Measurements from ENCODE around the gene IBA57.

IBA57 gene

DNA sequence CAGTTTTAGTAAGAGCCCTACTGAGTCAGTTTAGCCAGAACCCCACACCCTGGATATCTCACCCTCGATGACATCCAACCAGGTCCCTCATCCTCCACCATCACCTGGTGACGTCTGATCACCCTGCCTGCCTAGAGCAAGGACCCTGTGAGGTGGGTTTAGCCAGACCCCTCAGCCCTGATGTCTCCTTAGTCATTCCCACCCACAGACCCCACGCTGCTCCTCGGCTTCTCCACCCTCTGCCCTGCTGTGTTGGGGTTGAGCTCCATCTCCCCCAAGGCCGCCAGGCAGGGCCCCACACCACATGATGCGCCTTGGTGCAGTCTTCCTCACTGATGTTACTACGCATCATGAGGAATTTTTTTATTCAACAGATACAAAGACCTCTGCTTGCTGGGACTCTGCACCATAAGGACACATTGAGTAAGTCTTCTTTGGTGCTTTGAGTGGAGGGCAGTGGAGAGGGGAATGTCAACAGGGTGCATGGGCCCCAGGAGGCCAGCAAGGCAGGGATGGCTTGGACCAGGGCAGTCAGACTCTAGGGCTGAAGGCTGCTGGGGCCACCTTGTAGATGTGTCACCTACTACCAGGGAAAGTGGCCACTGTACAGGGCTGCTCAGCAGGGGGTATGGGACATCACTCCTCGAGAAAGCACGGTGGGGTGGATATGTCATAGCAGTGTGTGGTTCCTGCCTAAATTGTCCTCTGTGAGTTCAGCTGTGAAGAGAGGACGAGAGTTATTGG, 1.7 kb upstream of the IBA57 start:
- no peak overlapping the region for H2BK5ac ChIP-seq (ENCODE audit: low read depth, low read length, poor library complexity, severe bottlenecking)
- H3K4me1 ChIP-seq (ENCODE audit: control insufficient read depth, insufficient read depth, low read depth, low read length) = peaks cover 22% of the 10 kb centered on the region
- no peak overlapping the region for H2BK12ac ChIP-seq (ENCODE audit: low read length in 2 of 2)
- no peak overlapping the region for H2AFZ ChIP-seq (ENCODE audit: low read depth, low read length)
- H3K4ac ChIP-seq (ENCODE audit: low read depth in 1 of 2, low read length in 2 of 2) = no peak overlapping the region
- 96% methylated on average over 9 of the region's 10 CpGs for WGBS
- H3K4me2 ChIP-seq (ENCODE audit: low read length, poor library complexity, severe bottlenecking) = no peak overlapping the region
- peaks cover 27% of the 10 kb centered on the region for H3K79me1 ChIP-seq (replicated peaks; ENCODE audit: low read length, poor library complexity, severe bottlenecking)
- peaks cover 0 to 3% of the 10 kb centered on the region in 2 experiments for H3K27me3 ChIP-seq (ENCODE audit: control insufficient read depth in 1 of 2, insufficient read depth in 1 of 2, low read length in 2 of 2)
- no peak overlapping the region for H3K23ac ChIP-seq (ENCODE audit: low read length in 2 of 2)
- H2BK120ac ChIP-seq (ENCODE audit: low read depth, low read length) = no peak overlapping the region
- H2BK15ac ChIP-seq (ENCODE audit: low read depth, poor library complexity, severe bottlenecking) = no peak overlapping the region
- H3K14ac ChIP-seq (ENCODE audit: low read length in 2 of 2) = no peak overlapping the region
- H3K4me3 ChIP-seq (ENCODE audit: insufficient read depth in 1 of 2, low read depth in 1 of 2, low read length in 2 of 2) = no peak overlapping the region
- peaks cover 0 to 6% of the 10 kb centered on the region in 2 experiments for H3K36me3 ChIP-seq (ENCODE audit: control insufficient read depth in 1 of 2, insufficient read depth in 2 of 2, low read depth in 1 of 2, low read length in 2 of 2)
- H4K8ac ChIP-seq (ENCODE audit: low read length) = no peak overlapping the region
- no peaks in the 10 kb centered on the region for H3K9me3 ChIP-seq (ENCODE audit: control insufficient read depth, low read length)
- no peak for DNase-seq
- H2AK5ac ChIP-seq (ENCODE audit: low read length, severe bottlenecking) = no peak overlapping the region
- no peak overlapping the region for H3K18ac ChIP-seq (ENCODE audit: low read depth in 1 of 2, low read length in 2 of 2)
- H3K27ac ChIP-seq (ENCODE audit: low read length, poor library complexity, severe bottlenecking) = no peak overlapping the region
- no peak overlapping the region for H3K9ac ChIP-seq (ENCODE audit: low read length)
- H4K91ac ChIP-seq (ENCODE audit: low read length) = peak overlapping the region; percentile 74

DNA sequence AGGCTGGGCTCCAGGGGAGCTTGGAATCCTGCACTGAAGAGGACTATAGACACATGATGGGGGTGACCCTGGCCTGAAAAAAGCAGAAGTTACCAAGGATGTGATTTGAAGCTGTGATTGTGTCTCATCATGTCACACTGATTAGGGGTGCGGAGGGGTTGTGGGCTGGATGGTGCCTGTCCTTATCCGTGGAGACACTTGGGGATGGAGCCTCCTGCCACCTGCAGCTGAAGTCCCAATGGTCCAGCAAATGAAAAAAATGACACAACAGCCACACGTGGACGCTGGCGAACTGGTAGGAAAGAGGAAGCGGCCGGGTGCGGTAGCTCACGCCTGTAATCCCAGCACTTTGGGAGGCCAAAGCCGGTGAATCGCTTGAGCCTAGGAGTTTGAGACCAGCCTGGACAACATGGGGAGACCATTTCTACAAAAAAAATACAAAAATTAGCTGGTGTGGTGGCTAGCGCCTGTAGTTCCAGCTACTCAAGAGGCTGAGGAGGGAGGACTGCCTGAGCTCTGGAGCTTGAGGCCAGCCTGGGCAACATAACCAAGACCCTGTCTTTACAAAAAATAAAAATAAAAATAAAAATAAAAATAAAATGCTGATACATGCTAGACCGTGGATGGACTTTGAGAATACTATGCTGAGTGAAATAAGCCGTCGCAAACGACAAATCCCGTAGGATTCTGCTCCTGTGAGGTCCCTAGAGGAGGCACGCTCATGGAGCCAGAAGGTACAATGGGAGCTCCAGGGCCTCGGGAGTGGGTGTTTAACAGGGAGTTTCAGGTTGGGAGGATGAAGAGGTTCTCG, 838 bp upstream of the IBA57 start:
- peak overlapping the region; percentile 26 for H2AK5ac ChIP-seq (ENCODE audit: low read length, severe bottlenecking)
- peak overlapping the region; percentile 6 for H4K91ac ChIP-seq (ENCODE audit: low read length)
- H3K9me3 ChIP-seq (ENCODE audit: control insufficient read depth, low read length) = no peaks in the 10 kb centered on the region
- H2AFZ ChIP-seq (ENCODE audit: low read depth, low read length) = peak overlapping the region; percentile 87
- no peaks in the 10 kb centered on the region for H3K27me3 ChIP-seq (ENCODE audit: control insufficient read depth in 1 of 2, insufficient read depth in 1 of 2, low read length in 2 of 2)
- H4K8ac ChIP-seq (ENCODE audit: low read length) = peak overlapping the region; percentile 98
- no peak overlapping the region for H3K23ac ChIP-seq (ENCODE audit: low read length in 2 of 2)
- peak overlapping the region; percentile 87 for H3K4me2 ChIP-seq (ENCODE audit: low read length, poor library complexity, severe bottlenecking)
- H3K14ac ChIP-seq (ENCODE audit: low read length in 2 of 2) = peak overlapping the region in 1 of 2 experiments; percentile 26
- H3K18ac ChIP-seq (ENCODE audit: low read depth in 1 of 2, low read length in 2 of 2) = peak overlapping the region in 1 of 2 experiments; percentile 28
- no peak overlapping the region for H2BK12ac ChIP-seq (ENCODE audit: low read length in 2 of 2)
- H3K4me1 ChIP-seq (ENCODE audit: control insufficient read depth, insufficient read depth, low read depth, low read length) = peaks cover 23% of the 10 kb centered on the region
- peak overlapping the region in 1 of 2 experiments; percentile 65 for H3K4ac ChIP-seq (ENCODE audit: low read depth in 1 of 2, low read length in 2 of 2)
- peak overlapping the region; percentile 51 to 83 for H3K4me3 ChIP-seq (ENCODE audit: insufficient read depth in 1 of 2, low read depth in 1 of 2, low read length in 2 of 2)
- H2BK120ac ChIP-seq (ENCODE audit: low read depth, low read length) = no peak overlapping the region
- peak overlapping the region; percentile 91 for H3K9ac ChIP-seq (ENCODE audit: low read length)
- H3K27ac ChIP-seq (ENCODE audit: low read length, poor library complexity, severe bottlenecking) = peak overlapping the region; percentile 66
- H3K36me3 ChIP-seq (ENCODE audit: control insufficient read depth in 1 of 2, insufficient read depth in 2 of 2, low read depth in 1 of 2, low read length in 2 of 2) = peaks cover 0 to 5% of the 10 kb centered on the region in 2 experiments
- DNase-seq = no peak
- H2BK5ac ChIP-seq (ENCODE audit: low read depth, low read length, poor library complexity, severe bottlenecking) = no peak overlapping the region
- H2BK15ac ChIP-seq (ENCODE audit: low read depth, poor library complexity, severe bottlenecking) = no peak overlapping the region
- peaks cover 28% of the 10 kb centered on the region for H3K79me1 ChIP-seq (replicated peaks; ENCODE audit: low read length, poor library complexity, severe bottlenecking)
- 69% methylated on average over 19 of the region's 20 CpGs for WGBS

DNA sequence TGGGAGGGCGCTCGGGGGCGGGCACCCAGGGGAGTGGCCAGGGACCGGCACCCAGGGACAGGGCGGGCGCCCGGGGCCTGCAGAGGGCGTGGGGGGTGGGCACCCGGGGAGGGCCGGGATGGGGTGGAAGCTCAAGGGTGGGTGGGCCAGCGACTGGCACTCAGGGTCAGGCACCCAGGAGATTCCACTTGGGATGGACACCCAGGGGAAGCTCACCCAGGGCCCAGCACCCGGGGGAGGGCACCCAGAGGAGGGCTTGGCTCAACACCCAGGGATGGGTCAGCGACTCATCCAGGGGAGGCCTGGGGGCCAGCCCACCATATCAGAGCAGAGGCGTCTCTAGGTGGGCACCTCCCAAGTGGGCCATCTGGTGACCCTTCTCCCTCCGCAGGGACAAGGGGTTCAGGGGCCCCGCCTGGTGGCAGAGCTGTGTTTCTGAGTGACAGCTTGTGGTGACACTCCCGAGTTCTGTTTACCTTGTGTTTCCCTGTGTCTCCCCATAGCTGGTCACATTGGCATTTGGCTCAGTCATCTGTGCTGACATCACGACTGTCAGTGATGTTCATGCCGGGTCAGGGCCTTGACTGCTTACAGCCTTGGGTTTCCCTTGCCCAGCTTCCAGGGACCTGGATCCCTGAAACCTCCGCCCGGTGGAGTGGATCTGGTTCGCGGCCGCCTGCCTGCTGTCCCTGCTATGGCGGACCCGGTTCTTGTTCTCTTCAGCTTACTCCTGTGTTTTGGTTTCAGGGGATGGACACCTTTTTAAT, 749 bp downstream of the IBA57 start:
- H3K4me2 ChIP-seq (ENCODE audit: low read length, poor library complexity, severe bottlenecking) = peak overlapping the region; percentile 93
- H3K4me1 ChIP-seq (ENCODE audit: control insufficient read depth, insufficient read depth, low read depth, low read length) = peaks cover 23% of the 10 kb centered on the region
- peak overlapping the region; percentile 38 to 68 for H3K14ac ChIP-seq (ENCODE audit: low read length in 2 of 2)
- H3K9ac ChIP-seq (ENCODE audit: low read length) = peak overlapping the region; percentile 99
- peak; percentile 94 for DNase-seq
- H3K27me3 ChIP-seq (ENCODE audit: control insufficient read depth in 1 of 2, insufficient read depth in 1 of 2, low read length in 2 of 2) = no peaks in the 10 kb centered on the region
- peak overlapping the region; percentile 95 for H2BK120ac ChIP-seq (ENCODE audit: low read depth, low read length)
- H3K36me3 ChIP-seq (ENCODE audit: control insufficient read depth in 1 of 2, insufficient read depth in 2 of 2, low read depth in 1 of 2, low read length in 2 of 2) = peaks cover 0 to 12% of the 10 kb centered on the region in 2 experiments
- WGBS = 25% methylated on average over 25 of the region's 26 CpGs
- peak overlapping the region; percentile 86 for H4K8ac ChIP-seq (ENCODE audit: low read length)
- H3K18ac ChIP-seq (ENCODE audit: low read depth in 1 of 2, low read length in 2 of 2) = peak overlapping the region; percentile 76 to 96
- peak overlapping the region; percentile 3 for H4K91ac ChIP-seq (ENCODE audit: low read length)
- H3K9me3 ChIP-seq (ENCODE audit: control insufficient read depth, low read length) = no peaks in the 10 kb centered on the region
- peak overlapping the region; percentile 84 to 86 for H3K4ac ChIP-seq (ENCODE audit: low read depth in 1 of 2, low read length in 2 of 2)
- peak overlapping the region; percentile 71 to 90 for H3K4me3 ChIP-seq (ENCODE audit: insufficient read depth in 1 of 2, low read depth in 1 of 2, low read length in 2 of 2)
- H3K79me1 ChIP-seq (replicated peaks; ENCODE audit: low read length, poor library complexity, severe bottlenecking) = peaks cover 36% of the 10 kb centered on the region
- peak overlapping the region; percentile 68 for H2AFZ ChIP-seq (ENCODE audit: low read depth, low read length)
- H2BK5ac ChIP-seq (ENCODE audit: low read depth, low read length, poor library complexity, severe bottlenecking) = peak overlapping the region; percentile 46
- H2BK12ac ChIP-seq (ENCODE audit: low read length in 2 of 2) = peak overlapping the region in 1 of 2 experiments; percentile 18
- no peak overlapping the region for H3K27ac ChIP-seq (ENCODE audit: low read length, poor library complexity, severe bottlenecking)
- H3K23ac ChIP-seq (ENCODE audit: low read length in 2 of 2) = no peak overlapping the region
- H2AK5ac ChIP-seq (ENCODE audit: low read length, severe bottlenecking) = peak overlapping the region; percentile 35
- peak overlapping the region; percentile 91 for H2BK15ac ChIP-seq (ENCODE audit: low read depth, poor library complexity, severe bottlenecking)

Data from mesenchymal stem cell (in vitro differentiated cells and primary cell).